OCI-LY3 (cell line): ENCODE measurements around the gene TPI1.

Experiments used
- CTCF ChIP-seq: fragments of 200-600, 300-600 bp; sonication (generic); IDR thresholded peaks from 2 replicates; pipeline ENCODE4 v1.5.1; 2014; ENCODE audit warnings: antibody characterized with exemption, low read length, low read depth
- EZH2phosphoT487 ChIP-seq: fragments of 200-600 bp; shearing (Covaris generic); IDR thresholded peaks from 2 replicates; pipeline ENCODE4 v1.6.1; 2018; ENCODE audit warnings: antibody characterized with exemption, mixed run types, low read depth

- TF ChIP-seq CTCF (no peak), EZH2phosphoT487 (no peak)
Measured at GRCh38 chr12:6847676-6848075, 19.7 kb upstream of the TPI1 start.
